Testis (tissue), 3 donors: ENCODE data around the gene FCN3. TPM values are rescaled to one million over a fixed set of nuclear protein-coding genes. Genes with fewer than 3 reads are reported as not detected.

Experiments
- DNase-seq: peaks from one replicate; pipeline ENCODE4 v3.0.0-alpha.2; 2019
- H3K27ac ChIP-seq, 2 donors: fragments of 200-600 bp; sonication (generic); one replicate each; pipeline ENCODE4 v1.5.1; 2019
- H3K27me3 ChIP-seq: fragments of 200-600 bp; sonication (generic); one replicate; pipeline ENCODE4 v1.5.1; 2019
- H3K36me3 ChIP-seq: fragments of 200-600 bp; sonication (generic); one replicate; pipeline ENCODE4 v1.5.1; 2017; ENCODE audit warnings: low read depth; ENCODE audit errors: missing control alignments
- H3K4me1 ChIP-seq: fragments of 200-600 bp; sonication (generic); one replicate; pipeline ENCODE4 v1.5.1; 2019
- H3K4me3 ChIP-seq, 2 donors: fragments of 200-600 bp; sonication (generic); one replicate each; pipeline ENCODE4 v1.5.1; 2017 to 2019
- H3K9me3 ChIP-seq: fragments of 200-600 bp; sonication (generic); one replicate; pipeline ENCODE4 v1.5.1; 2017
- CTCF ChIP-seq, 3 experiments: fragments of 450-650 bp in 2 of 3; fragments of 200-600 bp in 1 of 3; sonication (generic) in 1 of 3; IDR thresholded peaks; one replicate each; pipeline ENCODE4 v1.5.1; 2016 to 2019; ENCODE audit warnings: antibody characterized with exemption in 3 of 3, mild to moderate bottlenecking in 2 of 3, moderate library complexity in 1 of 3
- POLR2A ChIP-seq: fragments of 450-650 bp; IDR thresholded peaks from one replicate; pipeline ENCODE4 v1.6.1; 2017; ENCODE audit warnings: antibody characterized with exemption, mild to moderate bottlenecking, moderate library complexity
- WGBS, 2 donors: methylation state at CpG; one replicate each; pipeline ENCODE4 v1.1.5; 2018; 5-methylcytosine and 5-hydroxymethylcytosine counted together
- intact Hi-C: fragments of 100-400 bp; cut with DNase I; formaldehyde crosslinking; loops from one replicate; pipeline ENCODE4 v1.15.1; 2023; ENCODE audit warnings: low total_unique reads
- polyA plus RNA-seq: library from polyadenylated mRNA; stranded (reverse); fragments of 350-450 nt; fragmentation: Illumina TruSeq; extraction: RNeasy Lipid Tissue Mini Kit (QIAGEN cat#74804); gene quantifications from one replicate; pipeline ENCODE4 v1.2.3, GENCODE V29; 2014; ENCODE audit warnings: low read depth, low replicate concordance; ENCODE audit not compliant: insufficient read depth
- total RNA-seq, 2 donors: library from RNA; depleted of rRNA; stranded (reverse); fragments of >200 nt; gene quantifications; one replicate each; pipeline ENCODE4 v1.2.3, GENCODE V29; 2016

Gene FCN3
- total and polyA plus RNA-seq, 3 donors from 2014 or later, result 0.54 to 6.9 (median 3.6) TPM

- Histone ChIP-seq H3K9me3 (no peaks in the 10 kb centered on the region), H3K4me3 (peak within 1 kb of the TSS; percentile 68 to 74), H3K4me1 (peaks cover 20% of the 10 kb centered on the region), H3K27me3 (no peaks in the 10 kb centered on the region), H3K27ac (peak within 1 kb of the TSS; percentile 92 to 98), H3K36me3 (no peaks in the 10 kb centered on the region)
- TF ChIP-seq POLR2A, result no peak
- no peak for TF ChIP-seq CTCF (IDR thresholded peaks at IDR 0.05)
- WGBS, 2 donors, result 0 to 1% methylated on average over 6 to 65 of the region's 67 CpGs
- intact Hi-C loops, result no loop called here
- peak; percentile 88 for DNase-seq
These were observed 8.0 kb downstream of the FCN3 start, which contains the start of gene MAP3K6 for GRCh38 chr1:27366411-27367159. Gene MAP3K6 (minus strand): TSS chr1:27366961. CDS start chr1:27366597, 364 bp downstream.

GRCh38 chr1:27366113-27366410 is 8.6 kb downstream of the FCN3 start:
- peak overlapping the region; percentile 68 to 74 for H3K4me3 ChIP-seq
- DNase-seq, result peak; percentile 82
- H3K27me3 ChIP-seq, result no peaks in the 10 kb centered on the region
- no peaks in the 10 kb centered on the region for H3K9me3 ChIP-seq
- peak overlapping the region; percentile 91 to 98 for H3K27ac ChIP-seq
- no peaks in the 10 kb centered on the region for H3K36me3 ChIP-seq
- TF ChIP-seq CTCF (IDR thresholded peaks at IDR 0.05), result no peak
- TF ChIP-seq POLR2A, result no peak
- peaks cover 20% of the 10 kb centered on the region for H3K4me1 ChIP-seq
- intact Hi-C loops, result no loop called here
- 0 to 1% methylated on average over 4 to 30 of the region's 30 CpGs for WGBS, 2 donors

- peaks cover 20% of the 10 kb centered on the region for H3K4me1 ChIP-seq
- 3 to 4% methylated on average over 37 to 40 of the region's 40 CpGs for WGBS, 2 donors
- no peaks in the 10 kb centered on the region for H3K27me3 ChIP-seq
- DNase-seq, result peak; percentile 93
- H3K4me3 ChIP-seq, result peak overlapping the region; percentile 68 to 74
- intact Hi-C loops, result no loop called here
- no peaks in the 10 kb centered on the region for H3K9me3 ChIP-seq
- H3K27ac ChIP-seq, result peak overlapping the region; percentile 91 to 98
- H3K36me3 ChIP-seq, result no peaks in the 10 kb centered on the region
- TF ChIP-seq POLR2A (no peak), CTCF (IDR thresholded peaks at IDR 0.05) (no peak)
These were observed 9.1 kb downstream of the FCN3 start for GRCh38 chr1:27365372-27366112.

- Histone ChIP-seq H3K9me3 (no peaks in the 10 kb centered on the region), H3K27ac (peak overlapping the region; percentile 91 to 98), H3K27me3 (no peaks in the 10 kb centered on the region), H3K4me1 (peaks cover 20% of the 10 kb centered on the region), H3K4me3 (peak overlapping the region in 1 of 2 donors; percentile 68), H3K36me3 (no peaks in the 10 kb centered on the region)
- TF ChIP-seq CTCF (IDR thresholded peaks at IDR 0.05), result no peak
- TF ChIP-seq POLR2A, result no peak
- DNase-seq, result no peak
- intact Hi-C loops, result no loop called here
- 61 to 77% methylated on average over 7 to 11 of the region's 11 CpGs for WGBS, 2 donors
These were observed 9.8 kb downstream of the FCN3 start for GRCh38 chr1:27364696-27365371.
